ENCODE data around the gene TCF15. TPM values are rescaled to one million over a fixed set of nuclear protein-coding genes. Genes with fewer than 3 reads are reported as not detected.
A peak's percentile ranks its signal among the peaks of the same experiment; 100 is the strongest.

Gene TCF15
- total and polyA plus RNA-seq, 2 of the 13 experiments (the other 11 are each of a cell fraction or from before 2014, with no cell fraction given), result not detected

- WGBS (ENCODE audit: low lambda C conversion rate), result 76% methylated on average over 3 of the region's 3 CpGs
- ATAC-seq (no peak), FAIRE-seq (no peak), DNase-seq (ENCODE audit: low spot score) (no peak)
- Histone ChIP-seq H3K79me2 (ENCODE audit: insufficient read depth, low read length) (peaks cover 13% of the 10 kb centered on the region), H2AFZ (ENCODE audit: low read length) (no peak overlapping the region), H3K9ac (ENCODE audit: insufficient read depth, low read depth, low read length) (no peak overlapping the region), H3K36me3 (replicated peaks in 1 of 2; ENCODE audit: control insufficient read depth in 1 of 2, insufficient read depth in 2 of 2, low read length in 2 of 2) (peaks cover 2 to 13% of the 10 kb centered on the region in 2 experiments; a peak in 3 of 5 replicates), H3K27ac (ENCODE audit: extremely low read length, insufficient read depth, low read length) (peak overlapping the region; percentile 75), H3K4me1 (ENCODE audit: insufficient read depth, low read length) (peaks cover 37% of the 10 kb centered on the region), H3K27me3 (ENCODE audit: control insufficient read depth in 1 of 2, insufficient read depth in 2 of 2, low read length in 2 of 2) (peaks cover 8 to 42% of the 10 kb centered on the region in 2 experiments; a peak in 4 of 5 replicates), H3K9me3 (ENCODE audit: low read length) (no peaks in the 10 kb centered on the region), H4K20me1 (ENCODE audit: insufficient read depth, low read length) (no peaks in the 10 kb centered on the region), H3K4me2 (ENCODE audit: low read depth, low read length) (peak overlapping the region; percentile 99), H3K4me3 (replicated peaks in 1 of 3; ENCODE audit: insufficient read depth in 1 of 3, low read depth in 2 of 3, low read length in 3 of 3) (no peak overlapping the region)
- CTCF ChIA-PET (ENCODE audit: low intra/inter-chr PET ratio, low total read pairs), result interaction anchor here (1.2 kb wide), 1 partner anchor 93 kb away, joined by 3 read pairs; no protein-coding TSS in a partner anchor
- POLR2A ChIA-PET, result interaction anchor here (0.6 kb wide), 2 partner anchors 111 to 307 kb away, joined by 3 read pairs; partner anchors contain the start of gene CSNK2A1
- BruUV-seq (replicated peaks), result no TSS peak
- in situ Hi-C loops (cut with HindIII; ENCODE audit: extremely low pct_ligation_motif_present, low pct_unique_long_range_greater_than_20kb) (no loop called here), intact Hi-C loops (cut with micrococcal nuclease; ENCODE audit: unreplicated experiment) (no loop called here)
- TF ChIP-seq RNF219 (CRISPR knock-in tag; IDR thresholded peaks at IDR 0.05), result no peak
- no peak for TF ChIP-seq ZNF724P (CRISPR knock-in tag; IDR thresholded peaks at IDR 0.05; ENCODE audit: borderline replicate concordance)
- TF ChIP-seq FOXP1 (IDR thresholded peaks at IDR 0.05), result no peak
- TF ChIP-seq FOXP1 (CRISPR knock-in tag; IDR thresholded peaks at IDR 0.05), result no peak
- no peak for TF ChIP-seq POLR2A (IDR thresholded peaks at IDR 0.05; ENCODE audit: insufficient read depth in 1 of 2, low read depth in 2 of 2, low read length in 2 of 2)
- no peak for TF ChIP-seq BCL6 (CRISPR knock-in tag; IDR thresholded peaks at IDR 0.05)
- TF ChIP-seq ZFP62 (CRISPR knock-in tag; IDR thresholded peaks at IDR 0.05), result no peak
- TF ChIP-seq CEBPG (CRISPR knock-in tag; IDR thresholded peaks at IDR 0.05), result no peak
- no peak for TF ChIP-seq ZNF780A (CRISPR knock-in tag; IDR thresholded peaks at IDR 0.05)
- no peak for TF ChIP-seq KDM5B (CRISPR knock-in tag; IDR thresholded peaks at IDR 0.05; ENCODE audit: borderline replicate concordance)
- TF ChIP-seq ZNF30 (CRISPR knock-in tag; IDR thresholded peaks at IDR 0.05), result 0 out of 2 replicates have a peak, but pooled peaks have one; percentile 11
- no peak for TF ChIP-seq MLLT10 (CRISPR knock-in tag; IDR thresholded peaks at IDR 0.05)
- TF ChIP-seq ZNF691 (CRISPR knock-in tag; IDR thresholded peaks at IDR 0.05; ENCODE audit: borderline replicate concordance, low read depth), result no peak
- TF ChIP-seq ZNF414 (CRISPR knock-in tag; IDR thresholded peaks at IDR 0.05), result 0 out of 2 replicates have a peak, but pooled peaks have one; percentile 8
- no peak for TF ChIP-seq PAX8 (CRISPR knock-in tag; IDR thresholded peaks at IDR 0.05; ENCODE audit: borderline replicate concordance)
- no peak for TF ChIP-seq ZNF484 (CRISPR knock-in tag; IDR thresholded peaks at IDR 0.05; ENCODE audit: borderline replicate concordance, low read depth)
- no peak for TF ChIP-seq MLXIP (CRISPR knock-in tag; IDR thresholded peaks at IDR 0.05; ENCODE audit: borderline replicate concordance)
Observed at GRCh38 chr20:654417-654750, 44.3 kb upstream of the TCF15 start.

Data from HepG2 (cell line).